Chondrocyte (in vitro differentiated cells): Measurements from ENCODE around the gene HCN4. TPM values are rescaled to one million over a fixed set of nuclear protein-coding genes. Genes with fewer than 3 reads are reported as not detected.

ENCODE experiments used
- DNase-seq: peaks from one replicate; pipeline ENCODE4 v3.0.0; 2021; ENCODE audit warnings: mixed read lengths, low spot score
- H3K27ac Mint-ChIP-seq: one replicate; pipeline ENCODE4 v1.8.0; 2021; ENCODE audit warnings: mild to moderate bottlenecking, moderate library complexity, mixed read lengths; ENCODE audit not compliant: unreplicated experiment
- H3K27me3 Mint-ChIP-seq: 2 replicates; pipeline ENCODE4 v1.8.0; 2021; ENCODE audit warnings: low read depth, mixed read lengths
- H3K36me3 Mint-ChIP-seq: 2 replicates; pipeline ENCODE4 v1.8.0; 2021; ENCODE audit warnings: low read depth, mixed read lengths
- H3K4me1 Mint-ChIP-seq: 2 replicates; pipeline ENCODE4 v1.8.0; 2021; ENCODE audit warnings: low read depth, mild to moderate bottlenecking, mixed read lengths
- H3K4me3 Mint-ChIP-seq: one replicate; pipeline ENCODE4 v1.8.0; 2021; ENCODE audit warnings: mild to moderate bottlenecking, moderate library complexity, mixed read lengths; ENCODE audit not compliant: unreplicated experiment
- H3K9me3 Mint-ChIP-seq: 2 replicates; pipeline ENCODE4 v1.8.0; 2021; ENCODE audit warnings: low read depth, mixed read lengths
- total RNA-seq: library from RNA; stranded (reverse); gene quantifications from 3 replicates; pipeline ENCODE4 v1.2.1, GENCODE V29; 2021
- TF ChIP-seq, protein P1 (sequence below): fragments of 200-600 bp; sonication (generic); IDR thresholded peaks from 2 replicates; pipeline ENCODE4 v1.5.0; 2021; ENCODE audit warnings: antibody characterized with exemption, mild to moderate bottlenecking, moderate library complexity

The HCN4 gene
- total RNA-seq, 1 donor from 2014 or later = 0.05 TPM

DNA sequence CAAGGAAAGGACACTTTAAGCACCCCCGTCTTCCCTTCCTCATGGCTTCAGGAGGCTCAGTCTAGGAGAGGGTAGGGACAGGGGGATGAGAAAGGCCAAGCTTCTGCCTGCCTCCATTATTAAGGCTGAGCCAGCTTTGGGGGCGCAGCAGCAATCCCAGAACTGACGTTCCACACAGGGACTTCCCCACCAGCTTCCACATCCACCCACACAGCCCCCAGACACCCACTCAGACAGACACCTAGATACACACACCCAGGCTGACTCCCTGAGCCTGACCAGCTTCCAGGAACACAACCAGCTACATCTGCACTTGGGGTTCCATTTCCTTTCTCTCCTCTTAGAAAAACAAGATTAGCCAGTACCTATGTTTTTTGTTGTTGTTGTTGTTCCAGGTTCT lies 4.7 kb downstream of the HCN4 start:
- H3K36me3 Mint-ChIP-seq = no peaks in the 10 kb centered on the region
- peaks cover 3% of the 10 kb centered on the region for H3K4me1 Mint-ChIP-seq
- no peaks in the 10 kb centered on the region for H3K9me3 Mint-ChIP-seq
- no peak overlapping the region for H3K4me3 Mint-ChIP-seq
- TF ChIP-seq, protein P1, sequence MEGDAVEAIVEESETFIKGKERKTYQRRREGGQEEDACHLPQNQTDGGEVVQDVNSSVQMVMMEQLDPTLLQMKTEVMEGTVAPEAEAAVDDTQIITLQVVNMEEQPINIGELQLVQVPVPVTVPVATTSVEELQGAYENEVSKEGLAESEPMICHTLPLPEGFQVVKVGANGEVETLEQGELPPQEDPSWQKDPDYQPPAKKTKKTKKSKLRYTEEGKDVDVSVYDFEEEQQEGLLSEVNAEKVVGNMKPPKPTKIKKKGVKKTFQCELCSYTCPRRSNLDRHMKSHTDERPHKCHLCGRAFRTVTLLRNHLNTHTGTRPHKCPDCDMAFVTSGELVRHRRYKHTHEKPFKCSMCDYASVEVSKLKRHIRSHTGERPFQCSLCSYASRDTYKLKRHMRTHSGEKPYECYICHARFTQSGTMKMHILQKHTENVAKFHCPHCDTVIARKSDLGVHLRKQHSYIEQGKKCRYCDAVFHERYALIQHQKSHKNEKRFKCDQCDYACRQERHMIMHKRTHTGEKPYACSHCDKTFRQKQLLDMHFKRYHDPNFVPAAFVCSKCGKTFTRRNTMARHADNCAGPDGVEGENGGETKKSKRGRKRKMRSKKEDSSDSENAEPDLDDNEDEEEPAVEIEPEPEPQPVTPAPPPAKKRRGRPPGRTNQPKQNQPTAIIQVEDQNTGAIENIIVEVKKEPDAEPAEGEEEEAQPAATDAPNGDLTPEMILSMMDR = no peak
- H3K27ac Mint-ChIP-seq = no peak overlapping the region
- no peak for DNase-seq
- peaks cover 73% of the 10 kb centered on the region for H3K27me3 Mint-ChIP-seq

DNA sequence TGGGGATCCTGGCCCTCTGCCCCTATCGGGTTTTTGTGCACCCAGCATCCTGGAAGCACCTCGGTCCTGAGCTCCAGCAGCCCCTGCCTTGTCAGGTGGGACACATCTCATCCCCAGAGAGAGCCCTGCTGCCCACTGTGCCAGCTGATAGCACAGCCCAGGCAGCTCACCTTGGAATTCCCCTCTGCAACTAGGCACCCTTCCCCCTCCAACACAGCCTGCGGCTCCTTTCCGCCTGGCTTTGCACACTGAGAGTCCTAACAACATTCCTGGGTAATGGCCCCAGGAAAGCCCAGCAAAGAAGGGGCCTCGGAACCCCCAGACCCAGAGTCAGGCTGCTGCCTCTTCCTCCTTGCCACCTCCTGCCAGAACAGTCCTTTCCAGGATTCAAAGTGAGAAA lies 5.9 kb downstream of the HCN4 start:
- DNase-seq = no peak
- Mint-ChIP-seq H3K4me3 (no peak overlapping the region), H3K27ac (no peak overlapping the region), H3K4me1 (peaks cover 3% of the 10 kb centered on the region), H3K27me3 (peaks cover 83% of the 10 kb centered on the region), H3K9me3 (no peaks in the 10 kb centered on the region), H3K36me3 (no peaks in the 10 kb centered on the region)
- TF ChIP-seq, protein P1 = no peak

DNA sequence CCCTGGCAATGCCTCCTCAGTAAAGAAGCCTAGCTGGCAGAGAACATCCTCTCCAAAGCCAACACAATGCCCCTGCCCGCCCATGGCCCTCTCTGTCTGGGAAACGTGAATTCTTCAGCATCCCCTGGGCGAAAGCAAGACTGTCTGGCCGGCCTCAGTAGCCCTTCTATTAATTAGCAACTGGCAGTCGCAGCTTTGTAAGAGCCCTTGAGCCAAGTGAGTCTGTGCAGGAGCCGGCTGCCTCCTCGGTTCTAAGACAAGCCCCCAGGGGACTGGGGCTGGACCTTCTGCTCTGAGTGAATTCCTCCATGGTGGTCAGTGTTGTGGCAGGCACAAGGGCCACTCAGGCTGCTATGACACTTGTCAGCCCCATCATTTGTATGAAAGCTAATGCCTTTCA lies 7.4 kb downstream of the HCN4 start:
- no peak for DNase-seq
- TF ChIP-seq, protein P1 = no peak
- no peak overlapping the region for H3K4me3 Mint-ChIP-seq
- no peaks in the 10 kb centered on the region for H3K36me3 Mint-ChIP-seq
- H3K9me3 Mint-ChIP-seq = no peaks in the 10 kb centered on the region
- H3K4me1 Mint-ChIP-seq = no peaks in the 10 kb centered on the region
- H3K27me3 Mint-ChIP-seq = peaks cover 85% of the 10 kb centered on the region
- no peak overlapping the region for H3K27ac Mint-ChIP-seq

DNA sequence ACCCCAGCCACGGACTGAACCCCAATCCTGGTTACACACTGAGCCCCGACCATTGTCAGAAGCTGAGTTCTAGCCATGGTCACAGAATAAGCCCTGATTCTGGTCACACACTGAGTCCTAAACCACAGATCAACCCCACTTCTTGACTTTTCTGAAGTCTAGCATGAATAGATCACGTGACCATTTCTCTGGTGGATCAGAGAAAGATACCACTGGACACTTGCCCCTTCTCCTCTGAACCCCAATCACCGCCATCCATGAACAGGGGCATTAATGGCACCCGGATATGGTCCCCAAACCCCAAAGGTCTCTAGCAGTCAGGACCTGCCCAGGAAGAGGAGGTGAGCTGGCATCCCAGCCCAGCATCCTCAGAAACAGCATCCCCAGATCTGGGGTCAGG lies 9.1 kb downstream of the HCN4 start:
- Mint-ChIP-seq H3K4me1 (no peaks in the 10 kb centered on the region), H3K27me3 (peaks cover 73% of the 10 kb centered on the region), H3K27ac (no peak overlapping the region), H3K9me3 (no peaks in the 10 kb centered on the region), H3K4me3 (no peak overlapping the region), H3K36me3 (no peaks in the 10 kb centered on the region)
- TF ChIP-seq, protein P1 = no peak
- DNase-seq = no peak

DNA sequence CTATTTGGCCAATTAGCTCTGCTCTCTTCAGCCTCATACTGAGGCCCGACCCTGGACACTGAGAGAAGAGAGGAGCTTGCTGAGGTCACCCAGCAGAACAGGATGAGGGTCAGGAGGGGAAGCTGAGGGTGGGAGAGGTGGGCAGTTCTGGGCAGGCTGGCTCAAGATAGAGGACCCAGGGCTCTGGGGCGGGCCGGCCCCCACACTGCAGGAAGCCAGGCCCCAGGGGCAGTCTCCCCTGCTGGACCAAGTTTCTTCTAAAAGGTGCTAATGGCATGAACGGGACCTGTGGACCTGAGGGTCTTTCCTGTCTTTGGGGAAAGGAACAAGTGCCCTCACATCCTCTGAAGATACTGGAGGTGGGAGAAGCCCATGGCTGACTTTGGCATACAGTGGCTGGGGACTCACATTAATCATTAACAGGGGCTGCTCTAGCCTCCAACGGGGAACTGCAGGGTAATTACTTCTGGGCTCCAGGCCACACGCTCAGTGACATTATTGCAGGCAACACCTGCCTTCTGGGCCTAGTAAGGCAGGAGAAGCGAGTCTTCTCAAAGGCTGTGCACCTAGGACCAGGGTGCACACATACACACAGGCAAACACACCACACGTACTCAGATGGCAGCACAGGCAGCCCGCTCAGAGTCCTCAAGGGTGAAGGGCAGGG lies 10.6 kb downstream of the HCN4 start:
- no peak for DNase-seq
- TF ChIP-seq, protein P1 = no peak
- Mint-ChIP-seq H3K4me1 (no peaks in the 10 kb centered on the region), H3K36me3 (no peaks in the 10 kb centered on the region), H3K9me3 (no peaks in the 10 kb centered on the region), H3K27me3 (peaks cover 69% of the 10 kb centered on the region), H3K4me3 (no peak overlapping the region), H3K27ac (no peak overlapping the region)
